SK-N-SH (cell line): ENCODE measurements around the gene PLRG1. TPM values are rescaled to one million over a fixed set of nuclear protein-coding genes. Genes with fewer than 3 reads are reported as not detected.

Experiments used
- CTCF ChIA-PET: fragments of 300-600, 350-600 bp; formaldehyde crosslinking; extraction: SDS; loops from one replicate; lab custom pipeline; 2021; lab: Yijun Ruan, JAX
- POLR2A ChIA-PET: fragments of 350-600 bp; sonication (Branson Sonifier 250); formaldehyde crosslinking; extraction: SDS; loops from one replicate; lab custom pipeline; 2020; ENCODE audit warnings: antibody characterized with exemption, inconsistent platforms; lab: Yijun Ruan, JAX
- DNase-seq: peaks from one replicate; pipeline ENCODE4 v3.0.0; 2012
- H2AFZ ChIP-seq: fragments of 200-600 bp; sonication (generic); 2 replicates; pipeline ENCODE4 v1.8.1; 2016; ENCODE audit warnings: antibody characterized with exemption, mild to moderate bottlenecking, low read depth
- H3F3A ChIP-seq: fragments of 200-600 bp; sonication (generic); replicated peaks from 2 replicates; pipeline ENCODE3; 2016; ENCODE audit warnings: antibody characterized with exemption, mild to moderate bottlenecking; ENCODE audit not compliant: insufficient read depth
- H3K27ac ChIP-seq, 2 experiments: fragments of 200-500 bp in 1 of 2; fragments of 200-600 bp in 1 of 2; sonication (Bioruptor generic) in 1 of 2; sonication (generic), shearing (Covaris generic) in 1 of 2; 2 replicates each; pipeline versions ENCODE4 v1.5.1 to v1.6.1; 2014 to 2016; ENCODE audit warnings: low read depth in 2 of 2, inconsistent platforms in 1 of 2, low read length in 1 of 2, mild to moderate bottlenecking in 1 of 2, mixed read lengths in 1 of 2
- H3K27me3 ChIP-seq: fragments of 200-600 bp; sonication (generic), shearing (Covaris generic); 2 replicates; pipeline ENCODE4 v1.6.1; 2016; ENCODE audit warnings: mixed run types; ENCODE audit not compliant: insufficient read depth
- H3K36me3 ChIP-seq, 2 experiments: fragments of 200-500 bp in 1 of 2; fragments of 200-600 bp in 1 of 2; sonication (Bioruptor generic) in 1 of 2; sonication (generic) in 1 of 2; replicated peaks in 1 of 2; 2 replicates each; pipeline versions ENCODE3 to v1.5.1; 2014 to 2016; ENCODE audit warnings: low read length in 1 of 2, mild to moderate bottlenecking in 1 of 2; ENCODE audit not compliant: insufficient read depth in 2 of 2, control insufficient read depth in 1 of 2
- H3K4me1 ChIP-seq, 2 experiments: fragments of 200-500 bp in 1 of 2; fragments of 200-600 bp in 1 of 2; sonication (Bioruptor generic) in 1 of 2; sonication (generic), shearing (Covaris generic) in 1 of 2; 2 replicates each; pipeline versions ENCODE4 v1.5.1 to v1.6.1; 2014 to 2016; ENCODE audit warnings: low read depth in 1 of 2, low read length in 1 of 2, mixed run types in 1 of 2; ENCODE audit not compliant: insufficient read depth in 2 of 2, control insufficient read depth in 1 of 2
- H3K4me2 ChIP-seq: fragments of 200-600 bp; sonication (generic), shearing (Covaris generic); 2 replicates; pipeline ENCODE4 v1.6.1; 2017; ENCODE audit warnings: mixed run types
- H3K4me3 ChIP-seq, 2 experiments: fragments of 200-500 bp in 1 of 2; fragments of 200-600 bp in 1 of 2; sonication (Bioruptor generic) in 1 of 2; sonication (generic), shearing (Covaris generic) in 1 of 2; 2 replicates each; pipeline versions ENCODE4 v1.5.1 to v1.8.1; 2014 to 2016; ENCODE audit warnings: low read depth in 2 of 2, inconsistent platforms in 1 of 2, low read length in 1 of 2, mild to moderate bottlenecking in 1 of 2, mixed read lengths in 1 of 2, moderate library complexity in 1 of 2
- H3K79me2 ChIP-seq: fragments of 200-600 bp; sonication (generic); 2 replicates; pipeline ENCODE4 v1.8.1; 2017; ENCODE audit warnings: mild to moderate bottlenecking; ENCODE audit not compliant: insufficient read depth
- H3K9ac ChIP-seq: fragments of 200-600 bp; sonication (generic); 2 replicates; pipeline ENCODE4 v1.6.1; 2017; ENCODE audit warnings: mixed run types
- H3K9me2 ChIP-seq: fragments of 200-600 bp; sonication (generic); 2 replicates; pipeline ENCODE4 v1.6.1; 2017; ENCODE audit warnings: mixed run types
- H3K9me3 ChIP-seq: fragments of 200-600 bp; sonication (generic); 2 replicates; pipeline ENCODE4 v1.6.1; 2017; ENCODE audit warnings: mixed run types, mild to moderate bottlenecking, moderate library complexity
- H4K20me1 ChIP-seq: fragments of 200-600 bp; sonication (generic); 2 replicates; pipeline ENCODE4 v1.6.1; 2017; ENCODE audit warnings: mild to moderate bottlenecking, mixed run types; ENCODE audit not compliant: insufficient read depth
- ELF1 ChIP-seq: IDR thresholded peaks from 2 replicates; pipeline ENCODE4 v1.4.0; 2012
- EZH2phosphoT487 ChIP-seq: fragments of 200-600 bp; sonication (generic); IDR thresholded peaks from 2 replicates; pipeline ENCODE4 v1.6.1; 2017; ENCODE audit warnings: low read depth, mixed run types, mild to moderate bottlenecking, antibody characterized with exemption, moderate library complexity, borderline replicate concordance
- FOSL2 ChIP-seq: IDR thresholded peaks from 2 replicates; pipeline ENCODE4 v1.4.0; 2012; ENCODE audit warnings: low read depth, mild to moderate bottlenecking, moderate library complexity, borderline replicate concordance
- GABPA ChIP-seq: IDR thresholded peaks from 2 replicates; pipeline ENCODE4 v1.4.0; 2012; ENCODE audit warnings: low read depth, mild to moderate bottlenecking
- GATA2 ChIP-seq: sonication (generic); formaldehyde crosslinking; IDR thresholded peaks from 2 replicates; pipeline ENCODE4 v1.5.0; 2020; ENCODE audit warnings: mild to moderate bottlenecking, missing genetic modification reagents
- MAX ChIP-seq: IDR thresholded peaks from 2 replicates; pipeline ENCODE4 v1.4.0; 2012; ENCODE audit warnings: low read depth
- MXI1 ChIP-seq: IDR thresholded peaks from 2 replicates; pipeline ENCODE4 v1.6.1; 2012; ENCODE audit warnings: mild to moderate bottlenecking, low read depth, low read length, improper control_type of control experiment
- NRF1 ChIP-seq: IDR thresholded peaks from 2 replicates; pipeline ENCODE4 v1.6.1; 2012; ENCODE audit warnings: low read depth, mild to moderate bottlenecking, low read length
- POLR2AphosphoS5 ChIP-seq: IDR thresholded peaks from 2 replicates; pipeline ENCODE4 v1.6.1; 2012; ENCODE audit warnings: low read depth, low read length
- RAD21 ChIP-seq: IDR thresholded peaks from 2 replicates; pipeline ENCODE4 v1.6.1; 2012; ENCODE audit warnings: mild to moderate bottlenecking, low read length
- RFX5 ChIP-seq: IDR thresholded peaks from 2 replicates; pipeline ENCODE4 v1.6.1; 2012; ENCODE audit warnings: mild to moderate bottlenecking, improper control_type of control experiment, low read length
- SIN3A ChIP-seq: IDR thresholded peaks from 2 replicates; pipeline ENCODE4 v1.6.1; 2012; ENCODE audit warnings: low read depth, mild to moderate bottlenecking, low read length, moderate library complexity, borderline replicate concordance
- SMC3 ChIP-seq: IDR thresholded peaks from 2 replicates; pipeline ENCODE4 v1.6.1; 2012; ENCODE audit warnings: low read depth, low read length, improper control_type of control experiment
- WGBS: methylation state at CpG from one replicate; pipeline ENCODE4 v1.1.6; 2017; ENCODE audit warnings: low lambda C conversion rate; 5-methylcytosine and 5-hydroxymethylcytosine counted together
- polyA plus RNA-seq, 3 experiments: library from polyadenylated mRNA; depleted of rRNA; stranded (reverse); fragments of >200 nt; gene quantifications; 2 replicates each; pipeline ENCODE4 v1.2.3, GENCODE V29; 2012
- TF ChIP-seq, protein P1 (sequence below): IDR thresholded peaks from 2 replicates; pipeline ENCODE4; 2012
- TF ChIP-seq, protein P2 (sequence below): fragments of 150-350 bp; IDR thresholded peaks from 2 replicates; pipeline ENCODE4 v1.6.1; 2017; ENCODE audit warnings: antibody characterized with exemption, low read length, low read depth, borderline replicate concordance

PLRG1 gene
- polyA plus RNA-seq (2012; rRNA removed) = 64.8 and 84.6 TPM in 2 replicates
- 64.8 and 70.2 TPM in 2 replicates for polyA plus RNA-seq (2012; cell fraction: cytosol; rRNA removed)
- polyA plus RNA-seq (2012; cell fraction: nucleus; rRNA removed) = 43.5 and 93.7 TPM in 2 replicates

DNA sequence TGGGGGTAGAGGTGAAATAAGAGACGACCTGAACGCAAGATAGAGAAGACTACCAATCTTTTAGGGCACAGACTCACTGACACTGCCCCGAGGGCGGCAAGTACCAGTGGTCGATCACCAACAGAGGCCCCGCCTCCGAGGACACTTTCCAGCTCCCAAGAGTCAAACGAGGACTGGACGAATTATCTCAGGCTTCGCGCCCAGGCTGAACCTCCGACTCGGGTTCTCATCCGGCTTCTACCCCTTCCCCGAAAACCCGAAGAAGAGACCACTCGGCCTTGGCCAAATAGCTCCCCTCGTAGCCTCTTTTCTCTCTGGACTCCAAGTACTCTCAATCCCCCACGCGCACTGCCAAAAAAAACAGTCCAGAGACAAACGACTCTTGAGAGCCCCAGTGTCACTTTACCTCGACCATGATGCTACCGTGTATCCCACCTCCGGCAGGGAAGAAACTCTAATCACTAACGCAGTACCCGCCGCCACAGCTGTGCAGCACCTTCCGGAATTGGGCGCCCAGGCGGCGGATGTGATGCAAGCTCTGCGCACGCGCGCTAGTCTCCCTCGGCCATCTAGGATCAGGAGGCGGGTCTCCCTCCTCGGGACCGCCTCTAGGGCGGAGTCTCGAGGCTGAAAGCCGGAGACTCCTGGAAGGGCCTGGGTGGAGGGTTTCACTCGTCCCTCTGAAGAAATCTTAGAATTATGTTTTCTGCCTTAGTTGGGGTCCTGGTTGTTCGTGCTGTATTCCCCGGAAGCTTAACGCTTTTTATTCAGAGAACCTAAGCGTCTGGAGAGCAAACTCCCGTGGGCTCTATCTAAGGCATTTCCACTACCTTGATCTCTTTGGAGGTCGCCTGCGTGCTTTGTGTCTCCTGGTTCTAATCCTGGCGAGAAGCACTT lies at the start of gene PLRG1:
Gene PLRG1, minus strand, starts transcription at position 507 of the 897 bp plus-strand sequence. Its CDS starts 92 bp downstream, at position 415.
- Histone ChIP-seq H3K9ac (peak within 1 kb of the TSS; percentile 74), H3K79me2 (peaks cover 38% of the 10 kb centered on the region), H3K4me3 (peak within 1 kb of the TSS; percentile 82 to 89), H3K27me3 (no peaks in the 10 kb centered on the region; the same call in 1 of the 2 replicates), H3K27ac (peak within 1 kb of the TSS; percentile 63 to 80; a peak in 3 of 4 replicates), H3K36me3 (peaks cover 29 to 35% of the 10 kb centered on the region in 2 experiments), H3K9me2 (no peaks in the 10 kb centered on the region), H3F3A (peaks cover 4% of the 10 kb centered on the region), H3K4me2 (peak within 1 kb of the TSS; percentile 72), H4K20me1 (0 out of 2 replicates have a peak, but pooled peaks cover 3% of the 10 kb centered on the region), H3K9me3 (no peaks in the 10 kb centered on the region), H2AFZ (peak within 1 kb of the TSS; percentile 100), H3K4me1 (peaks cover 0 to 8% of the 10 kb centered on the region in 2 experiments; a peak in 2 of 4 replicates)
- WGBS = 3% methylated on average over 48 of the region's 51 CpGs
- peak; percentile 43 for TF ChIP-seq MXI1
- no peak for TF ChIP-seq RAD21
- peak; percentile 94 for TF ChIP-seq POLR2AphosphoS5
- TF ChIP-seq EZH2phosphoT487 = no peak
- TF ChIP-seq SMC3 = no peak
- TF ChIP-seq ELF1 = peak; percentile 56
- TF ChIP-seq, protein P1, sequence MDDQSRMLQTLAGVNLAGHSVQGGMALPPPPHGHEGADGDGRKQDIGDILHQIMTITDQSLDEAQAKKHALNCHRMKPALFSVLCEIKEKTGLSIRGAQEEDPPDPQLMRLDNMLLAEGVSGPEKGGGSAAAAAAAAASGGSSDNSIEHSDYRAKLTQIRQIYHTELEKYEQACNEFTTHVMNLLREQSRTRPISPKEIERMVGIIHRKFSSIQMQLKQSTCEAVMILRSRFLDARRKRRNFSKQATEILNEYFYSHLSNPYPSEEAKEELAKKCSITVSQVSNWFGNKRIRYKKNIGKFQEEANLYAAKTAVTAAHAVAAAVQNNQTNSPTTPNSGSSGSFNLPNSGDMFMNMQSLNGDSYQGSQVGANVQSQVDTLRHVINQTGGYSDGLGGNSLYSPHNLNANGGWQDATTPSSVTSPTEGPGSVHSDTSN = no peak
- TF ChIP-seq SIN3A = peak; percentile 22; the same call in 1 of the 2 replicates
- peak; percentile 87 for TF ChIP-seq GABPA
- TF ChIP-seq GATA2 (CRISPR knock-in tag) = no peak
- TF ChIP-seq, protein P2, sequence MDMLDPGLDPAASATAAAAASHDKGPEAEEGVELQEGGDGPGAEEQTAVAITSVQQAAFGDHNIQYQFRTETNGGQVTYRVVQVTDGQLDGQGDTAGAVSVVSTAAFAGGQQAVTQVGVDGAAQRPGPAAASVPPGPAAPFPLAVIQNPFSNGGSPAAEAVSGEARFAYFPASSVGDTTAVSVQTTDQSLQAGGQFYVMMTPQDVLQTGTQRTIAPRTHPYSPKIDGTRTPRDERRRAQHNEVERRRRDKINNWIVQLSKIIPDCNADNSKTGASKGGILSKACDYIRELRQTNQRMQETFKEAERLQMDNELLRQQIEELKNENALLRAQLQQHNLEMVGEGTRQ = no peak
- TF ChIP-seq RFX5 = no peak
- TF ChIP-seq MAX = 0 out of 2 replicates have a peak, but pooled peaks have one; percentile 44
- no peak for TF ChIP-seq FOSL2
- peak; percentile 79 for TF ChIP-seq NRF1
- peak; percentile 89 for DNase-seq
- POLR2A ChIA-PET = interaction anchor here (1.0 kb wide), 1 partner anchor 74 kb away, joined by 3 read pairs; no protein-coding TSS in a partner anchor
- CTCF ChIA-PET = interaction anchor here (0.8 to 6.4 kb wide), 8 partner anchors 9 to 75 kb away, joined by 3 to 60 read pairs (median 4); no protein-coding TSS in a partner anchor
